Femur (tissue), 1 donor: ENCODE measurements around the gene HEATR3.

Experiments
- DNase-seq: peaks from one replicate; pipeline ENCODE4 v3.0.0-alpha.2; 2017

The HEATR3 gene

GRCh38 chr16:50059111-50059510 lies 6.7 kb upstream of the HEATR3 start:
- DNase-seq: no peak

GRCh38 chr16:50059669-50060068 lies 6.1 kb upstream of the HEATR3 start:
- no peak for DNase-seq

- DNase-seq: no peak
Measured at GRCh38 chr16:50061326-50061725, 4.4 kb upstream of the HEATR3 start.

- no peak for DNase-seq
Measured at GRCh38 chr16:50065241-50065623, 538 bp upstream of the HEATR3 start.

- DNase-seq: no peak
Measured at GRCh38 chr16:50066482-50067289, 916 bp downstream of the HEATR3 start.

GRCh38 chr16:50067290-50067853 lies 1.6 kb downstream of the HEATR3 start:
- peak; percentile 50 for DNase-seq

GRCh38 chr16:50068550-50068949 lies 2.8 kb downstream of the HEATR3 start:
- DNase-seq: no peak

- DNase-seq: no peak
Measured at GRCh38 chr16:50069060-50069459, 3.3 kb downstream of the HEATR3 start.

GRCh38 chr16:50071075-50071671 lies 5.4 kb downstream of the HEATR3 start:
- no peak for DNase-seq

GRCh38 chr16:50072730-50073129 lies 7.0 kb downstream of the HEATR3 start:
- DNase-seq: no peak

- no peak for DNase-seq
Measured at GRCh38 chr16:50079397-50080140, 13.8 kb downstream of the HEATR3 start.

GRCh38 chr16:50081428-50082018 lies 15.8 kb downstream of the HEATR3 start:
- no peak for DNase-seq

GRCh38 chr16:50083996-50084395 lies 18.2 kb downstream of the HEATR3 start:
- no peak for DNase-seq

- no peak for DNase-seq
Measured at GRCh38 chr16:50086176-50086575, 20.4 kb downstream of the HEATR3 start.

GRCh38 chr16:50088302-50088701 lies 22.5 kb downstream of the HEATR3 start:
- no peak for DNase-seq

- no peak for DNase-seq
Measured at GRCh38 chr16:50092891-50093290, 27.1 kb downstream of the HEATR3 start.

- peak; percentile 64 for DNase-seq
Measured at GRCh38 chr16:50093607-50094539, 28.1 kb downstream of the HEATR3 start.

- DNase-seq: no peak
Measured at GRCh38 chr16:50096791-50097190, 31.0 kb downstream of the HEATR3 start.

GRCh38 chr16:50099957-50100648 lies 34.3 kb downstream of the HEATR3 start:
- no peak for DNase-seq

GRCh38 chr16:50102051-50102746 lies 36.4 kb downstream of the HEATR3 start:
- no peak for DNase-seq

- DNase-seq: no peak
Measured at GRCh38 chr16:50103764-50104163, 38.0 kb downstream of the HEATR3 start.
